Smooth muscle cell (in vitro differentiated cells): ENCODE measurements around the gene SNX5. TPM values are rescaled to one million over a fixed set of nuclear protein-coding genes. Genes with fewer than 3 reads are reported as not detected.

Experiments used
- DNase-seq: peaks from one replicate; lab custom pipeline; 2025; ENCODE audit not compliant: unreplicated experiment; lab: John Stamatoyannopoulos, UW
- H2AFZ ChIP-seq: fragments of 200-600 bp; sonication (generic); 2 replicates; pipeline ENCODE4 v1.6.0; 2016; ENCODE audit warnings: antibody characterized with exemption, low read depth, mild to moderate bottlenecking
- H3F3A ChIP-seq: fragments of 200-600 bp; sonication (generic); 2 replicates; pipeline ENCODE4 v1.6.0; 2017; ENCODE audit warnings: antibody characterized with exemption, low read depth
- H3K27ac ChIP-seq: fragments of 200-600 bp; sonication (generic); 2 replicates; pipeline ENCODE4 v1.5.1; 2016; ENCODE audit warnings: low read depth, mild to moderate bottlenecking
- H3K27me3 ChIP-seq: fragments of 200-600 bp; sonication (generic); 2 replicates; pipeline ENCODE4 v1.6.1; 2016; ENCODE audit warnings: low read depth, mild to moderate bottlenecking
- H3K36me3 ChIP-seq: fragments of 200-600 bp; sonication (generic); 2 replicates; pipeline ENCODE4 v1.5.1; 2016; ENCODE audit warnings: low read depth
- H3K4me1 ChIP-seq: fragments of 200-600 bp; sonication (generic); 2 replicates; pipeline ENCODE4 v1.5.1; 2016; ENCODE audit warnings: low read depth
- H3K4me2 ChIP-seq: fragments of 200-600 bp; sonication (generic); 2 replicates; pipeline ENCODE4 v1.6.0; 2016; ENCODE audit warnings: mild to moderate bottlenecking
- H3K4me3 ChIP-seq: fragments of 200-600 bp; sonication (generic); 2 replicates; pipeline ENCODE4 v1.5.1; 2016; ENCODE audit warnings: mild to moderate bottlenecking
- H3K79me2 ChIP-seq: fragments of 200-600 bp; sonication (generic); 2 replicates; pipeline ENCODE4 v1.6.0; 2016; ENCODE audit warnings: low read depth, mild to moderate bottlenecking
- H3K9ac ChIP-seq: fragments of 200-600 bp; sonication (generic); 2 replicates; pipeline ENCODE4 v1.6.0; 2016; ENCODE audit warnings: low read depth
- H3K9me3 ChIP-seq: fragments of 200-600 bp; sonication (generic); replicated peaks from 2 replicates; pipeline ENCODE4 v1.5.1; 2016; ENCODE audit warnings: low read depth
- H4K20me1 ChIP-seq: fragments of 200-600 bp; sonication (generic); 2 replicates; pipeline ENCODE4 v1.6.0; 2016; ENCODE audit warnings: low read depth
- whole genome bisulfite sequencing: methylation state at CpG from one replicate; pipeline ENCODE4 v1.1.7; 2016; ENCODE audit warnings: low lambda C conversion rate; 5-methylcytosine and 5-hydroxymethylcytosine counted together
- polyA plus RNA-seq: library from polyadenylated mRNA; unstranded; fragments of >200 nt; fragmentation: Nextera tagmentation; extraction: Ambion mirVana; gene quantifications from 2 replicates; pipeline ENCODE4 v1.2.1, GENCODE V29; 2016
- total RNA-seq: library from RNA; depleted of rRNA; stranded (reverse); fragments of >200 nt; gene quantifications from 2 replicates; pipeline ENCODE4 v1.2.3, GENCODE V29; 2014
- TF ChIP-seq, protein P1 (sequence below): fragments of 200-600 bp; sonication (generic); IDR thresholded peaks from 2 replicates; pipeline ENCODE4 v1.5.1; 2017; ENCODE audit warnings: borderline replicate concordance, mild to moderate bottlenecking, antibody characterized with exemption; ENCODE audit not compliant: insufficient read depth, poor library complexity, severe bottlenecking

SNX5 gene
- total and polyA plus RNA-seq, 2 experiments from 2014 or later = 46.3 to 100 TPM

DNA sequence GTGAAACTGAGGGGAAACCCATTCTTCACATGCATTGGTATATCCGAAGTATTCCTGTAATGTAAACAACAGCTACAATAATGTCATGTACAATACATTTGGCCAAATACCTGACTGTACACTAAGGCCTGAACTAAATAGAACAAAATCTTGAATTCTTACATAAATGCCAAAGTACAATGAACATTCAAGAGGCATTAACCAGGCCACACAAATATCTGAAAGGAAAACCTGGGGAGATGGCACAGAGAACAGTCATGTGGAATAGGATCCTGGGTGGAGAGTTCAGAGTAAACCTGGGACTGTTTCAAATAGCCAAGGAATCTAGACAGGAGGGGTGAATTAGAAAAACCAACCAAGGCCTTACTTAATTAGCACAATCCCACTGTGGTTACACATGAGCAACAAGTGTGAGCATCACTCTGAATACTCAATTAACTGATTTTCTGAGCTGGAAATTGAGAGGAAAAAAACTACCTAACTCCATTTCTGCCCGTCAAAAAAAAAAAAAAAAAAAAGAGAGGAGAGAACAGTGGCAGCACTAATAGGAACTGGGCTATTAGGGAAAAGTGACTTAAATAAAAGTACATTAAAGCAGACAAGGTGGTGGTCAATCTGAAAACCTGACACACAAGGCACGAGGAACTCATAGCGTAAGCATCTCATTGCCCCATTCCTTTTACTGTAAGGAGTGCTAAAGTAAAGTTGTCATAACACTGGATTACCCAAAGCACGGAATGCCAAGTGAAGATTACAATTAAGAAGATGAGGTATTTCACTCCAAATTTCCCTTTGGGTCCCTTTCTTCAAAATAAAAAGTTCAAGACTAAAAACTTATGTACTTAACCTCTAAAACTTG, 10.9 kb downstream of the SNX5 start:
- TF ChIP-seq, protein P1, sequence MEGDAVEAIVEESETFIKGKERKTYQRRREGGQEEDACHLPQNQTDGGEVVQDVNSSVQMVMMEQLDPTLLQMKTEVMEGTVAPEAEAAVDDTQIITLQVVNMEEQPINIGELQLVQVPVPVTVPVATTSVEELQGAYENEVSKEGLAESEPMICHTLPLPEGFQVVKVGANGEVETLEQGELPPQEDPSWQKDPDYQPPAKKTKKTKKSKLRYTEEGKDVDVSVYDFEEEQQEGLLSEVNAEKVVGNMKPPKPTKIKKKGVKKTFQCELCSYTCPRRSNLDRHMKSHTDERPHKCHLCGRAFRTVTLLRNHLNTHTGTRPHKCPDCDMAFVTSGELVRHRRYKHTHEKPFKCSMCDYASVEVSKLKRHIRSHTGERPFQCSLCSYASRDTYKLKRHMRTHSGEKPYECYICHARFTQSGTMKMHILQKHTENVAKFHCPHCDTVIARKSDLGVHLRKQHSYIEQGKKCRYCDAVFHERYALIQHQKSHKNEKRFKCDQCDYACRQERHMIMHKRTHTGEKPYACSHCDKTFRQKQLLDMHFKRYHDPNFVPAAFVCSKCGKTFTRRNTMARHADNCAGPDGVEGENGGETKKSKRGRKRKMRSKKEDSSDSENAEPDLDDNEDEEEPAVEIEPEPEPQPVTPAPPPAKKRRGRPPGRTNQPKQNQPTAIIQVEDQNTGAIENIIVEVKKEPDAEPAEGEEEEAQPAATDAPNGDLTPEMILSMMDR = no peak
- H2AFZ ChIP-seq = no peak overlapping the region
- peaks cover 100% of the 10 kb centered on the region for H4K20me1 ChIP-seq
- H3K4me3 ChIP-seq = no peak overlapping the region
- peaks cover 24% of the 10 kb centered on the region for H3F3A ChIP-seq
- no peaks in the 10 kb centered on the region for H3K27me3 ChIP-seq
- peaks cover 100% of the 10 kb centered on the region for H3K79me2 ChIP-seq
- 75% methylated on average over 5 of the region's 5 CpGs for WGBS
- peak overlapping the region; percentile 71 for H3K27ac ChIP-seq
- no peaks in the 10 kb centered on the region for H3K36me3 ChIP-seq
- peaks cover 20% of the 10 kb centered on the region for H3K4me1 ChIP-seq
- H3K9me3 ChIP-seq = no peaks in the 10 kb centered on the region
- no peak overlapping the region for H3K9ac ChIP-seq
- H3K4me2 ChIP-seq = peak overlapping the region; percentile 6
- DNase-seq = no peak

DNA sequence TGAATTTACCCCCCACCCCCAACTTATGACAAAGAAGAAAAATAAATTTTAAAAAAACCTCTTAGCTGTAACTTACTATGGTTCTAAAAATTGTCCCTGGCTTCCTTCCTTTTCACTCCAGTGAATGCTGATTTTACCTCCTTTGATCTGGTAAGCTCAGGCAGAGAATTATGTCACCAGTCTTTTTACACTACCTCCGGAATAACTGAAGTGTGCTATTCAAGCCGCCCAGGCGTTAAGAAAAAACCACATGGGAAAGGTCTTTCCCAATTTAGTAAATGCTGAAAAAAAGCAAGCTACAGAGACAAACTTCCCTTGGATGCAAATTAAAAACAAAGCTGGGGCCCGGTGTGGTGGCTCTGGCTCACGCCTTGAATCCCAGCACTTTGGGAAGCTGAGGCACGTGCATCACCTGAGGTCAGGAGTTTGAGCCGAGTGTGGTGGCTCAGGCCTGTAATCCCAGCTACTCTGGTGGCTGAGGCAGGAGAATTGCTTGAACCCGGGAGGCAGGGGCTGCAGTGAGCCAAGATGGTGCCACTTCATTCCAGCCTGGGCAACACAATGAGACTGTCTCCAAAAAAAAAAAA, 12.4 kb downstream of the SNX5 start:
- Histone ChIP-seq H3K9ac (no peak overlapping the region), H3K27ac (peak overlapping the region; percentile 40), H3K4me1 (peaks cover 12% of the 10 kb centered on the region), H2AFZ (no peak overlapping the region), H3K4me2 (no peak overlapping the region), H4K20me1 (peaks cover 96% of the 10 kb centered on the region), H3K4me3 (no peak overlapping the region), H3K36me3 (peaks cover 14% of the 10 kb centered on the region), H3K9me3 (no peaks in the 10 kb centered on the region), H3F3A (peaks cover 22% of the 10 kb centered on the region), H3K79me2 (peaks cover 95% of the 10 kb centered on the region), H3K27me3 (no peaks in the 10 kb centered on the region)
- 95% methylated on average over 8 of the region's 8 CpGs for WGBS
- TF ChIP-seq, protein P1 = no peak
- DNase-seq = no peak

GRCh38 chr20:17955302-17955701, 13.3 kb downstream of the SNX5 start:
- Histone ChIP-seq H3K27me3 (no peaks in the 10 kb centered on the region), H3K36me3 (peaks cover 23% of the 10 kb centered on the region), H4K20me1 (peaks cover 96% of the 10 kb centered on the region), H2AFZ (no peak overlapping the region), H3F3A (peaks cover 21% of the 10 kb centered on the region), H3K9ac (peak overlapping the region; percentile 26), H3K27ac (peak overlapping the region; percentile 40), H3K4me2 (no peak overlapping the region), H3K9me3 (no peaks in the 10 kb centered on the region), H3K4me1 (peaks cover 10% of the 10 kb centered on the region), H3K79me2 (peaks cover 95% of the 10 kb centered on the region), H3K4me3 (no peak overlapping the region)
- WGBS = 48% methylated on average over 3 of the region's 3 CpGs
- DNase-seq = no peak
- TF ChIP-seq, protein P1 = no peak
